Activated CD4-positive, alpha-beta memory T cell treated with anti-CD3 and anti-CD28 coated beads for 36 hours (primary cell): ENCODE results near the gene PHACTR2. TPM values are rescaled to one million over a fixed set of nuclear protein-coding genes. Genes with fewer than 3 reads are reported as not detected.

ENCODE experiments used
- CTCF ChIA-PET: fragments of 350-600 bp; sonication (Branson Sonifier 250); formaldehyde crosslinking; loops from one replicate; lab custom pipeline; 2021; ENCODE audit warnings: antibody characterized with exemption, inconsistent platforms; lab: Charles Lee
- POLR2A ChIA-PET: fragments of 350-600 bp; sonication (Branson Sonifier 250); formaldehyde crosslinking; loops from one replicate; lab custom pipeline; 2021; ENCODE audit warnings: antibody characterized with exemption; lab: Charles Lee
- DNase-seq: peaks from one replicate; pipeline ENCODE4 v3.0.0-alpha.2; 2020
- H3K27ac Mint-ChIP-seq: one replicate; pipeline ENCODE4 v1.8.0; 2021; ENCODE audit warnings: mixed read lengths
- H3K27me3 Mint-ChIP-seq: one replicate; pipeline ENCODE4 v1.8.0; 2021; ENCODE audit warnings: mixed read lengths
- H3K36me3 Mint-ChIP-seq: one replicate; pipeline ENCODE4 v1.8.0; 2021; ENCODE audit warnings: mixed read lengths
- H3K4me1 Mint-ChIP-seq: one replicate; pipeline ENCODE4 v1.8.0; 2021; ENCODE audit warnings: low read depth, mixed read lengths
- H3K4me3 Mint-ChIP-seq: one replicate; pipeline ENCODE4 v1.8.0; 2021; ENCODE audit warnings: mild to moderate bottlenecking, mixed read lengths
- H3K9me3 Mint-ChIP-seq: one replicate; pipeline ENCODE4 v1.8.0; 2021; ENCODE audit warnings: mixed read lengths
- intact Hi-C: fragments of 100-400 bp; cut with micrococcal nuclease; formaldehyde crosslinking; loops from one replicate; pipeline ENCODE4 v1.15.1; 2023
- total RNA-seq, 2 experiments: library from RNA; stranded (reverse); gene quantifications; one replicate each; pipeline ENCODE4 v1.2.3, GENCODE V29; 2021

The PHACTR2 gene
- total RNA-seq, 2 experiments from 2014 or later, result 26.1 to 28.1 TPM

GRCh38 chr6:143759666-143760065 lies 81.9 kb downstream of the PHACTR2 start:
- DNase-seq, result no peak
- intact Hi-C loops, result loop anchor here (5.0 kb wide), 1 partner anchor 37 kb away; no protein-coding TSS in a partner anchor
- Mint-ChIP-seq H3K27me3 (no peaks in the 10 kb centered on the region), H3K4me1 (peaks cover 6% of the 10 kb centered on the region), H3K9me3 (no peaks in the 10 kb centered on the region), H3K36me3 (peaks cover 18% of the 10 kb centered on the region), H3K27ac (no peak overlapping the region), H3K4me3 (no peak overlapping the region)
- CTCF ChIA-PET, result interaction anchor here (0.6 to 1.2 kb wide), 2 partner anchors 184 to 303 kb away, joined by 3 read pairs; no protein-coding TSS in a partner anchor
- POLR2A ChIA-PET, result interaction anchor here (0.6 kb wide), 1 partner anchor 64 kb away, joined by 3 read pairs; no protein-coding TSS in a partner anchor

GRCh38 chr6:143761074-143761473 lies 83.3 kb downstream of the PHACTR2 start:
- CTCF ChIA-PET, result no interaction called here
- POLR2A ChIA-PET, result no interaction called here
- Mint-ChIP-seq H3K36me3 (peaks cover 25% of the 10 kb centered on the region), H3K4me3 (no peak overlapping the region), H3K27ac (no peak overlapping the region), H3K27me3 (no peaks in the 10 kb centered on the region), H3K9me3 (no peaks in the 10 kb centered on the region), H3K4me1 (peaks cover 6% of the 10 kb centered on the region)
- intact Hi-C loops, result no loop called here
- DNase-seq, result no peak

DNA sequence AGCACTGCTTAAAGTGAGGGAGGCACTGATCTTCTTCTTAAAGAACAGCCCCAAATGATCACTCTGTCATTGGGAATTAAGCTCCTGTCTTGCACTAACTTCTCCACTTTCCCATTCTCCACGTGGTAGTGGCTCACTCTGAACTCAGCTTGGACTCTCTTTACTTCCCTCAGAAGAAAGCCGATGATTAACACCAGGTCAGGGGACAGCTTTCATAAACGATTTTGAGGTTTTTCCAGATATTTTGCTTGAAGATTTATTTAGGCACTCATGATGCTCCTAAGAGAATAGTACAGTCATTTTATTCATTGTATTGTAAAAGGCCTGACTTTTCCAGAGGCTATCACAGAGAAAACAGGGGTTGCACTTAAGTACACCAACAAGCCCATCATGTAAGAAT lies 84.4 kb downstream of the PHACTR2 start:
- H3K27me3 Mint-ChIP-seq, result no peaks in the 10 kb centered on the region
- DNase-seq, result no peak
- H3K9me3 Mint-ChIP-seq, result no peaks in the 10 kb centered on the region
- H3K4me1 Mint-ChIP-seq, result peaks cover 6% of the 10 kb centered on the region
- ChIA-PET CTCF (no interaction called here), POLR2A (no interaction called here)
- H3K36me3 Mint-ChIP-seq, result peaks cover 29% of the 10 kb centered on the region
- intact Hi-C loops, result no loop called here
- H3K27ac Mint-ChIP-seq, result no peak overlapping the region
- H3K4me3 Mint-ChIP-seq, result no peak overlapping the region

DNA sequence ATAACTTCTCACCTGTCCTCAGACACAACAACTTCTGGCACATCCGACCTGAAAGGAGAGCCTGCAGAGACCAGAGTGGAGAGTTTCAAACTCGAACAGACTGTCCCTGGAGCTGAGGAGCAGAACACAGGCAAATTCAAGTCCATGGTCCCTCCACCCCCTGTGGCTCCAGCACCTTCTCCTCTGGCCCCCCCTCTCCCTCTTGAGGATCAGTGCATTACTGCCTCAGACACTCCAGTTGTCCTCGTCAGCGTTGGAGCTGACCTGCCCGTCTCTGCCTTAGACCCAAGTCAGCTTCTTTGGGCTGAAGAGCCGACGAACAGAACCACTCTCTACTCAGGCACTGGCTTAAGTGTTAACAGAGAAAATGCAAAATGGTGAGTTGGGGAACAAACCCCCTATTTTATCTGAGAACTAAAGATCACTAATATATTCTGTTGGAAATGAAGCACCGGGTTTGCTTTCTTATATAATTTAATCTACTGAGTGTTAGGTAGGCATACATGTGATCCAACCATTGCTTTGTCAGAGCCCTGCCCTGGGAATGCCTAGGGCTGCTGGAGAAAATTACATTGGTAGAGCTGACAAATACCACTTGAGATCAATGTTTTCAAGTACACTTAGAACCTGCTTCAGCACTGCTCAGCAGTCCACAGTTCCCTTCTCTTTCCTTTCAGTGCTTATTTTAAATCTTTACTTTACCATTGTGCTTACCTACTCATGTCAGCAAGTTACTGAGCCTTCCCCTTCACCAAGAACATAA lies 87.8 kb downstream of the PHACTR2 start:
- Mint-ChIP-seq H3K4me3 (no peak overlapping the region), H3K27ac (no peak overlapping the region), H3K9me3 (no peaks in the 10 kb centered on the region), H3K27me3 (no peaks in the 10 kb centered on the region), H3K4me1 (peaks cover 2% of the 10 kb centered on the region), H3K36me3 (peaks cover 42% of the 10 kb centered on the region)
- intact Hi-C loops, result no loop called here
- no peak for DNase-seq
- ChIA-PET CTCF (no interaction called here), POLR2A (no interaction called here)

GRCh38 chr6:143766185-143766553 lies 88.4 kb downstream of the PHACTR2 start:
- H3K36me3 Mint-ChIP-seq, result peaks cover 40% of the 10 kb centered on the region
- DNase-seq, result no peak
- no peaks in the 10 kb centered on the region for H3K27me3 Mint-ChIP-seq
- intact Hi-C loops, result no loop called here
- H3K4me1 Mint-ChIP-seq, result peaks cover 2% of the 10 kb centered on the region
- ChIA-PET POLR2A (no interaction called here), CTCF (no interaction called here)
- H3K4me3 Mint-ChIP-seq, result no peak overlapping the region
- no peaks in the 10 kb centered on the region for H3K9me3 Mint-ChIP-seq
- H3K27ac Mint-ChIP-seq, result no peak overlapping the region

- no peak overlapping the region for H3K4me3 Mint-ChIP-seq
- H3K9me3 Mint-ChIP-seq, result no peaks in the 10 kb centered on the region
- DNase-seq, result no peak
- H3K27ac Mint-ChIP-seq, result no peak overlapping the region
- no peaks in the 10 kb centered on the region for H3K27me3 Mint-ChIP-seq
- peaks cover 41% of the 10 kb centered on the region for H3K36me3 Mint-ChIP-seq
- ChIA-PET CTCF (no interaction called here), POLR2A (no interaction called here)
- H3K4me1 Mint-ChIP-seq, result peaks cover 2% of the 10 kb centered on the region
- intact Hi-C loops, result no loop called here
Observed at GRCh38 chr6:143767433-143767832, 89.7 kb downstream of the PHACTR2 start.

DNA sequence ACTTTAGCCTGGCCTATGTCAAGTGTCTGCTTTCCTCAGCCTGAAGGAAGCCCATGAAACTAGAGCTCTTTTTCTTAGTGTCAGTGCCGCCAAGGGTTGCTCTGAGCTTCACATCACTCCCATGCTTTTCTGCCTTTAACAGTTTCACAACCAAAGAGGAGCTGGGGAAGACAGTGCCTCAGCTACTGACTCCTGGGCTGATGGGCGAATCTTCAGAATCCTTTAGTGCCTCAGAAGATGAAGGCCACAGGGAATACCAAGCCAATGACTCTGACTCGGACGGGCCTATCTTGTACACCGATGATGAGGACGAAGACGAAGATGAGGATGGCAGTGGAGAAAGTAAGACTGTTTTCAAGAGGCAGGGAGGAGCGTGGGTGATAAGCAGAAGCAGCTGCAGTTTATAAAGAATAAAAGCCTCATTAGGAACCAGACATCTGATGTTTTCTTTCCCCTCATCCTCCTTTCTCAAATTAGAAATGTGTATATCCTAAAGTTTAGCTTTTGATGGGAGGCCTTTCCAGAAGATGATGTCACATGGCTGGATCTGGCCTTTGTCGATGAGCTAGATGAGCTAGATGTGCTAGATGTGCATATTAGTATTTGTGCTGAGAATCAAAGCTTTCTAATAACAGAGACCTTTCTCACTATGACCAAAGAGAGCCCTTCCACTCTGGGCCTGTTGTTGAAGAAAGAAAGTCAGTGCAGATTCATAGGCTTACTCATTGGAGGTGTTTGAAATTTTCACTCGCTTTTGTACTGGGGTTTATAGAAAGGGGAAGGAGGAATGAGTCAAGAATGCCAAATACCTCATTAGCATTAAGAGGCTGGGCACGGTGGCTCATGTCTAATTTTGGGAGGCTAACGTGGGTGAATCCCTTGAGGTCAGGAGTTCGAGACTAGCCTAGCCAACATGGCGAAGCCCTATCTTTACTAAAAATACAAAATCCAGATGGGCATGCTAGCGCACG lies 94.6 kb downstream of the PHACTR2 start:
- Mint-ChIP-seq H3K27me3 (no peaks in the 10 kb centered on the region), H3K4me3 (no peak overlapping the region), H3K4me1 (peaks cover 6% of the 10 kb centered on the region), H3K9me3 (no peaks in the 10 kb centered on the region), H3K36me3 (peaks cover 37% of the 10 kb centered on the region), H3K27ac (no peak overlapping the region)
- DNase-seq, result no peak
- ChIA-PET POLR2A (no interaction called here), CTCF (no interaction called here)
- intact Hi-C loops, result no loop called here

GRCh38 chr6:143773506-143774150 lies 95.9 kb downstream of the PHACTR2 start:
- ChIA-PET POLR2A (interaction anchor here (1.2 kb wide), 1 partner anchor 59 kb away, joined by 3 read pairs; no protein-coding TSS in a partner anchor), CTCF (no interaction called here)
- Mint-ChIP-seq H3K27me3 (no peaks in the 10 kb centered on the region), H3K4me3 (no peak overlapping the region), H3K4me1 (peaks cover 6% of the 10 kb centered on the region), H3K9me3 (no peaks in the 10 kb centered on the region), H3K27ac (no peak overlapping the region), H3K36me3 (peaks cover 34% of the 10 kb centered on the region)
- DNase-seq, result no peak
- intact Hi-C loops, result no loop called here

DNA sequence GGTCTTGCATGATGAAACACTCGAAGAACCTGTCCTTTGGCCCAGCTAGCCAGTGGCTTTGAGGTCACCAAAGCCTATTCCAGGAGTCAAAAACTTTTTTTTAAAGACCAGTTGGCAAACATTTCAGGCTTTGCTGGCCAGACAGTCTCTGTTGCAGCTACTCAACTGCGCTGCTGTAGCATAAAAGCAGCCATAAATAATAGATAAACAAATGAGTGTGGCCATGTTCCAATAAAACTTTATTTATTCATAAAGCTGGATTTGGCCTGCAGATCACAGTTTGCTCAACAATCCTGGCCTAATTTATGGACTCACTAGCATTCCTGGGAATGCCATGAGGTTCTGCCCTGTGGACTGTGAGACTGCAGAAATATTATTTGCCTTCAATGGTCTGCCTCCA lies 96.6 kb downstream of the PHACTR2 start:
- DNase-seq, result no peak
- peaks cover 34% of the 10 kb centered on the region for H3K36me3 Mint-ChIP-seq
- no peak overlapping the region for H3K4me3 Mint-ChIP-seq
- intact Hi-C loops, result no loop called here
- peaks cover 6% of the 10 kb centered on the region for H3K4me1 Mint-ChIP-seq
- H3K9me3 Mint-ChIP-seq, result no peaks in the 10 kb centered on the region
- ChIA-PET POLR2A (interaction anchor here (1.2 kb wide), 1 partner anchor 58 kb away, joined by 3 read pairs; no protein-coding TSS in a partner anchor), CTCF (no interaction called here)
- no peak overlapping the region for H3K27ac Mint-ChIP-seq
- no peaks in the 10 kb centered on the region for H3K27me3 Mint-ChIP-seq

GRCh38 chr6:143775336-143775735 lies 97.6 kb downstream of the PHACTR2 start:
- H3K9me3 Mint-ChIP-seq, result no peaks in the 10 kb centered on the region
- ChIA-PET POLR2A (no interaction called here), CTCF (no interaction called here)
- no peak for DNase-seq
- H3K4me3 Mint-ChIP-seq, result no peak overlapping the region
- H3K27ac Mint-ChIP-seq, result no peak overlapping the region
- peaks cover 34% of the 10 kb centered on the region for H3K36me3 Mint-ChIP-seq
- peaks cover 4% of the 10 kb centered on the region for H3K4me1 Mint-ChIP-seq
- H3K27me3 Mint-ChIP-seq, result no peaks in the 10 kb centered on the region
- intact Hi-C loops, result no loop called here

- no peaks in the 10 kb centered on the region for H3K9me3 Mint-ChIP-seq
Observed at GRCh38 chr6:143778926-143779325, 101.2 kb downstream of the PHACTR2 start.

GRCh38 chr6:143782481-143782880 lies 104.7 kb downstream of the PHACTR2 start:
- H3K27me3 Mint-ChIP-seq, result no peaks in the 10 kb centered on the region
- peaks cover 28% of the 10 kb centered on the region for H3K9me3 Mint-ChIP-seq
- POLR2A ChIA-PET, result no interaction called here
- CTCF ChIA-PET, result no interaction called here
- no peaks in the 10 kb centered on the region for H3K4me1 Mint-ChIP-seq
- H3K36me3 Mint-ChIP-seq, result peaks cover 66% of the 10 kb centered on the region
- no peak for DNase-seq
- no peak overlapping the region for H3K27ac Mint-ChIP-seq
- H3K4me3 Mint-ChIP-seq, result no peak overlapping the region
- intact Hi-C loops, result no loop called here

More at GRCh38 chr6:143778926-143779325, 101.2 kb downstream of the PHACTR2 start:
- peaks cover 38% of the 10 kb centered on the region for H3K36me3 Mint-ChIP-seq
- no peak for DNase-seq
- ChIA-PET POLR2A (interaction anchor here (0.6 kb wide), 1 partner anchor 121 kb away, joined by 5 read pairs; no protein-coding TSS in a partner anchor), CTCF (interaction anchor here (0.7 kb wide), 1 partner anchor 28 kb away, joined by 3 read pairs; no protein-coding TSS in a partner anchor)
- intact Hi-C loops, result no loop called here
- H3K4me1 Mint-ChIP-seq, result no peaks in the 10 kb centered on the region
- H3K4me3 Mint-ChIP-seq, result no peak overlapping the region
- H3K27me3 Mint-ChIP-seq, result no peaks in the 10 kb centered on the region
- H3K27ac Mint-ChIP-seq, result no peak overlapping the region
